GM12874 (cell line): ENCODE measurements around the gene ZNF407.

Experiments
- TF ChIP-seq, protein P1 (sequence below): IDR thresholded peaks from 2 replicates; pipeline ENCODE4 v1.5.1; 2011; ENCODE audit warnings: low read depth, mild to moderate bottlenecking, control low read depth, low read length, moderate library complexity; ENCODE audit not compliant: insufficient read depth

Gene ZNF407

DNA sequence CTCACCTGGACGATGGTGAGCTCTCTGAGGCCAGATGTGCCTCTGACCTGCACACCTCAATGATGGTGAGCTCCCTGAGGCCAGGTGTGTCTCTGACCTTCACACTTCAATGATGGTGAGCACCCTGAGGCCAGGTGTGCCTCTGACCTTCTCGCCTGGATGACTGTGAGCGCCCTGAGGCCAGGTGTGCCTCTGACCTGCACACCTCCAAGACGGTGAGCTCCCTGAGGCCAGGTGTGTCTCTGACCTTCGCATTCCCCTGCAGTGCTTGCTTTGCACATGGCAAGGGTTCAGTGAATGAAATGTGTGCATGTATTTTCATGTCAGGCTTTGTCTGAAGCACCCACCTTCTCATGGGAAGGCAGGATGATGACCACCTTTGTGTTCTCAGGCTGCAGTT, 515.8 kb downstream of the ZNF407 start:
- TF ChIP-seq, protein P1, sequence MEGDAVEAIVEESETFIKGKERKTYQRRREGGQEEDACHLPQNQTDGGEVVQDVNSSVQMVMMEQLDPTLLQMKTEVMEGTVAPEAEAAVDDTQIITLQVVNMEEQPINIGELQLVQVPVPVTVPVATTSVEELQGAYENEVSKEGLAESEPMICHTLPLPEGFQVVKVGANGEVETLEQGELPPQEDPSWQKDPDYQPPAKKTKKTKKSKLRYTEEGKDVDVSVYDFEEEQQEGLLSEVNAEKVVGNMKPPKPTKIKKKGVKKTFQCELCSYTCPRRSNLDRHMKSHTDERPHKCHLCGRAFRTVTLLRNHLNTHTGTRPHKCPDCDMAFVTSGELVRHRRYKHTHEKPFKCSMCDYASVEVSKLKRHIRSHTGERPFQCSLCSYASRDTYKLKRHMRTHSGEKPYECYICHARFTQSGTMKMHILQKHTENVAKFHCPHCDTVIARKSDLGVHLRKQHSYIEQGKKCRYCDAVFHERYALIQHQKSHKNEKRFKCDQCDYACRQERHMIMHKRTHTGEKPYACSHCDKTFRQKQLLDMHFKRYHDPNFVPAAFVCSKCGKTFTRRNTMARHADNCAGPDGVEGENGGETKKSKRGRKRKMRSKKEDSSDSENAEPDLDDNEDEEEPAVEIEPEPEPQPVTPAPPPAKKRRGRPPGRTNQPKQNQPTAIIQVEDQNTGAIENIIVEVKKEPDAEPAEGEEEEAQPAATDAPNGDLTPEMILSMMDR, result no peak

GRCh38 chr18:75114231-75114764, 516.6 kb downstream of the ZNF407 start:
- TF ChIP-seq, protein P1, result no peak
